Testis (tissue), 3 donors: ENCODE data around the gene MS4A15. TPM values are rescaled to one million over a fixed set of nuclear protein-coding genes. Genes with fewer than 3 reads are reported as not detected.

ENCODE experiments used
- DNase-seq: peaks from one replicate; pipeline ENCODE4 v3.0.0-alpha.2; 2019
- H3K27ac ChIP-seq, 2 donors: fragments of 200-600 bp; sonication (generic); one replicate each; pipeline ENCODE4 v1.5.1; 2019
- H3K27me3 ChIP-seq: fragments of 200-600 bp; sonication (generic); one replicate; pipeline ENCODE4 v1.5.1; 2019
- H3K36me3 ChIP-seq: fragments of 200-600 bp; sonication (generic); one replicate; pipeline ENCODE4 v1.5.1; 2017; ENCODE audit warnings: low read depth; ENCODE audit errors: missing control alignments
- H3K4me1 ChIP-seq: fragments of 200-600 bp; sonication (generic); one replicate; pipeline ENCODE4 v1.5.1; 2019
- H3K4me3 ChIP-seq, 2 donors: fragments of 200-600 bp; sonication (generic); one replicate each; pipeline ENCODE4 v1.5.1; 2017 to 2019
- H3K9me3 ChIP-seq: fragments of 200-600 bp; sonication (generic); one replicate; pipeline ENCODE4 v1.5.1; 2017
- POLR2A ChIP-seq: fragments of 450-650 bp; IDR thresholded peaks from one replicate; pipeline ENCODE4 v1.6.1; 2017; ENCODE audit warnings: antibody characterized with exemption, mild to moderate bottlenecking, moderate library complexity
- WGBS, 2 donors: methylation state at CpG; one replicate each; pipeline ENCODE4 v1.1.5; 2018; 5-methylcytosine and 5-hydroxymethylcytosine counted together
- intact Hi-C: fragments of 100-400 bp; cut with DNase I; formaldehyde crosslinking; loops from one replicate; pipeline ENCODE4 v1.15.1; 2023; ENCODE audit warnings: low total_unique reads
- polyA plus RNA-seq: library from polyadenylated mRNA; stranded (reverse); fragments of 350-450 nt; fragmentation: Illumina TruSeq; extraction: RNeasy Lipid Tissue Mini Kit (QIAGEN cat#74804); gene quantifications from one replicate; pipeline ENCODE4 v1.2.3, GENCODE V29; 2014; ENCODE audit warnings: low read depth, low replicate concordance; ENCODE audit not compliant: insufficient read depth
- total RNA-seq, 2 donors: library from RNA; depleted of rRNA; stranded (reverse); fragments of >200 nt; gene quantifications; one replicate each; pipeline ENCODE4 v1.2.3, GENCODE V29; 2016
- TF ChIP-seq, protein P1 (sequence below), 3 experiments: fragments of 450-650 bp in 2 of 3; fragments of 200-600 bp in 1 of 3; sonication (generic) in 1 of 3; IDR thresholded peaks; one replicate each; pipeline ENCODE4 v1.5.1; 2016 to 2019; ENCODE audit warnings: antibody characterized with exemption in 3 of 3, mild to moderate bottlenecking in 2 of 3, moderate library complexity in 1 of 3

Gene MS4A15
- total and polyA plus RNA-seq, 3 donors from 2014 or later = 0.31 to 0.82 (median 0.56) TPM

DNA sequence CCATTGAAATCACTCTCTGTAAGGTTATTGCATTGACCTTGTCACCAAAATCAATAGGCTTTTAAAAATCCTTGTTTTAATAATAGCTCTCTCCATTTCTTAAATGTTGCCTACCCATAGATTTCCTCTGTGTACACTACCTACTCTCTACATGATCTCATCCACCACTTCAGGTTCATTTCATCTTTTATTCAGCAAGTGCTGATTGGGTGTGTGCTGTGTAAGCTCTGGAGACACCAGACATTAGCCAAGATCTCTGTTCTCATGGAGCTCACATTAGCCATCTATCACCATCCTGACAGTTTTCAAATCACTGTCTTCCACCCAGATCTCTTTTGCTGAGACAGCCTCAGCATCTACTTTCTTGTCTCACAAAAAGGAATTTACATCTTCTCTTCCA lies 24.1 kb downstream of the MS4A15 start:
- no peak for DNase-seq
- peaks cover 5% of the 10 kb centered on the region for H3K4me1 ChIP-seq
- no peak overlapping the region for H3K27ac ChIP-seq
- H3K27me3 ChIP-seq = no peaks in the 10 kb centered on the region
- H3K9me3 ChIP-seq = no peaks in the 10 kb centered on the region
- intact Hi-C loops = no loop called here
- no peaks in the 10 kb centered on the region for H3K36me3 ChIP-seq
- H3K4me3 ChIP-seq = no peak overlapping the region
- TF ChIP-seq, protein P1, sequence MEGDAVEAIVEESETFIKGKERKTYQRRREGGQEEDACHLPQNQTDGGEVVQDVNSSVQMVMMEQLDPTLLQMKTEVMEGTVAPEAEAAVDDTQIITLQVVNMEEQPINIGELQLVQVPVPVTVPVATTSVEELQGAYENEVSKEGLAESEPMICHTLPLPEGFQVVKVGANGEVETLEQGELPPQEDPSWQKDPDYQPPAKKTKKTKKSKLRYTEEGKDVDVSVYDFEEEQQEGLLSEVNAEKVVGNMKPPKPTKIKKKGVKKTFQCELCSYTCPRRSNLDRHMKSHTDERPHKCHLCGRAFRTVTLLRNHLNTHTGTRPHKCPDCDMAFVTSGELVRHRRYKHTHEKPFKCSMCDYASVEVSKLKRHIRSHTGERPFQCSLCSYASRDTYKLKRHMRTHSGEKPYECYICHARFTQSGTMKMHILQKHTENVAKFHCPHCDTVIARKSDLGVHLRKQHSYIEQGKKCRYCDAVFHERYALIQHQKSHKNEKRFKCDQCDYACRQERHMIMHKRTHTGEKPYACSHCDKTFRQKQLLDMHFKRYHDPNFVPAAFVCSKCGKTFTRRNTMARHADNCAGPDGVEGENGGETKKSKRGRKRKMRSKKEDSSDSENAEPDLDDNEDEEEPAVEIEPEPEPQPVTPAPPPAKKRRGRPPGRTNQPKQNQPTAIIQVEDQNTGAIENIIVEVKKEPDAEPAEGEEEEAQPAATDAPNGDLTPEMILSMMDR (IDR thresholded peaks at IDR 0.05) = no peak
- TF ChIP-seq POLR2A = no peak

DNA sequence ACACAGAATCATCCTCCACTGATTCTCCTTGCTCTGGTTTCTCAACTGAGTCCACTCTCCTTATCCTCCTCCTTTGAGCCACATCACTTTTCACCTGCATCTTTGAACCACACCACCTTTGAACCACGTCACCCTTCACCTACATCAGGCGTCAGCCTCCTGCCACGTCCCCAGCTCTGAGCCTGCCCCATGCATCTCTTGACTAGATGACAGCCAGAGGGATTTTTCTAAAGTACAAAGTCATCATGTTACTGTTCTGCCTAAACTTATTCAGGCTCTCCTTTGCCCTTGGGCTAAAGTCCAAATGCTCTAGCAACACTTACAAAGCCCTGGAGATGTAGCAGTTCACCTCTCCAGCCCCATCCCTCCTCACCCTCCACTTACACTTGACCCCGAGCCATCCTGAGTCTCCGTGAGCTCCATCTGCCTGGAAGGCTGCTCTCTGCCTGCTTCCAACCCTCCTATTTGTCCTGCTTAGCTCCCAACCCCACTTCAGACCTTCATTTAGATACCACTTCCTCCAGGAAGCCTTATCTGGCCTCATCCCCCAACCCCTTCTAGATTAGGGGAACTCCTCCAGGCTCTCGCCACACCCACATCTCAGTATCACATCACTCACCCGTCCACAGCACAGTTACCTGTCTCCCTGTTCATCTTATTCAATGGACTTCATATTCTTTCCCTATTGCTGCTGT lies 24.8 kb downstream of the MS4A15 start:
- no peak for DNase-seq
- WGBS, 2 donors = 66 to 69% methylated on average over 7 of the region's 7 CpGs
- no peaks in the 10 kb centered on the region for H3K36me3 ChIP-seq
- H3K27me3 ChIP-seq = no peaks in the 10 kb centered on the region
- TF ChIP-seq, protein P1 (IDR thresholded peaks at IDR 0.05) = no peak
- TF ChIP-seq POLR2A = no peak
- no peak overlapping the region for H3K4me3 ChIP-seq
- H3K27ac ChIP-seq = no peak overlapping the region
- H3K4me1 ChIP-seq = peaks cover 7% of the 10 kb centered on the region
- H3K9me3 ChIP-seq = no peaks in the 10 kb centered on the region
- intact Hi-C loops = no loop called here

DNA sequence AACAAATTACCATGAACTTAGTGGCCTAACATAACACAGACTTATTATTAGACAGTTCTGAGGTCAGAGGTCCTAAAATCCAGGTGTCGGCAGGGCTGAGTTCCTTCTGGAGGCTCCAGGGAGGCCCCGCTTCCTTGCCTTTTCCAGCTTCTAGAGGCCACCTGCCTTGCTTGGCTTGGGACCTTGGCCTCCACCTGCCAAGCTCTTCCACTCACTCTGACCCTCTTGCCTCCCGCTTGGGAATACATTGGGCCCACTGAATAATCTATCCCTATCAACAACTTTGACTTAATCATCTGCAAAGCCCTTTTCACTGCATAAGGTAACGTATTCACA lies 25.3 kb downstream of the MS4A15 start:
- 92 to 98% methylated on average over 4 of the region's 4 CpGs for WGBS, 2 donors
- Histone ChIP-seq H3K4me1 (peaks cover 12% of the 10 kb centered on the region), H3K9me3 (no peaks in the 10 kb centered on the region), H3K27me3 (no peaks in the 10 kb centered on the region), H3K4me3 (no peak overlapping the region), H3K27ac (no peak overlapping the region), H3K36me3 (no peaks in the 10 kb centered on the region)
- intact Hi-C loops = no loop called here
- TF ChIP-seq, protein P1 (IDR thresholded peaks at IDR 0.05) = no peak
- DNase-seq = no peak

DNA sequence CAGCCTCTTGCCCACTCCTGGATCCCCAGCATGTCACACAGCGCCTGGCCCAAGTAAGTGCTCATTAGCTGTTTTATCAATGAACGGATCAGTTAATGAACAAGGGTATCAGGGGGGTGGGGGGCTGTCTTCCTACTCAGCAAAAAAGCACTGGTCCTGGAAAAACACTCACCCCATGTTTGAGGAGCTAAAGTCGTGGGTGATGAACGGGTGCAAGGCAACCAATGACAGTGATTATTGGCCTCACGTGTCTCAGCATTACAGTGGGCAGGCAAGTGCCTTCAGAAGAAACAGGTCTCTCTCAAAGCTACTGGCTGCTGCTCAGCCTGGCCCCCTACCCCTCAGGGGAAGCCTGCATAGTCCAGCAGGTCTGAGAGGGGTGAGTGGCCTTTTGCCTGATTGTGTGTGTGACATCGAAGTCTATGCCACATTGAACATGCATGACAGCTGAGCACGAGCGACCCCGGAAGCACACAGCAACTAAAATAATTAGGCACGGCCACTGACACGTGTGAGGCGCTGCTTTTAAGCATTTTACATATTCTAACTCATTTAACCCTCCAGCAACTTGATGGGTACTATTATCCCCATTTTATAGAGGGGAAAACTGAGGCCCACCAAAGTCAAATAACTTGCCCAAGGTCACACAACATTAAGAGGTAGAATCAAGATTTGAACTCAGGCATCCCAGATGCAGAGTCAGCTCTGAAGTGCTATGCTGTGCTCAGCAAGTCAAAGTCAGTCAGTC lies 25.9 kb downstream of the MS4A15 start:
- Histone ChIP-seq H3K27ac (no peak overlapping the region), H3K36me3 (no peaks in the 10 kb centered on the region), H3K27me3 (no peaks in the 10 kb centered on the region), H3K9me3 (no peaks in the 10 kb centered on the region), H3K4me3 (no peak overlapping the region), H3K4me1 (peaks cover 17% of the 10 kb centered on the region)
- intact Hi-C loops = no loop called here
- DNase-seq = no peak
- 84 to 93% methylated on average over 12 of the region's 12 CpGs for WGBS, 2 donors
- TF ChIP-seq, protein P1 (IDR thresholded peaks at IDR 0.05) = no peak
- TF ChIP-seq POLR2A = no peak

DNA sequence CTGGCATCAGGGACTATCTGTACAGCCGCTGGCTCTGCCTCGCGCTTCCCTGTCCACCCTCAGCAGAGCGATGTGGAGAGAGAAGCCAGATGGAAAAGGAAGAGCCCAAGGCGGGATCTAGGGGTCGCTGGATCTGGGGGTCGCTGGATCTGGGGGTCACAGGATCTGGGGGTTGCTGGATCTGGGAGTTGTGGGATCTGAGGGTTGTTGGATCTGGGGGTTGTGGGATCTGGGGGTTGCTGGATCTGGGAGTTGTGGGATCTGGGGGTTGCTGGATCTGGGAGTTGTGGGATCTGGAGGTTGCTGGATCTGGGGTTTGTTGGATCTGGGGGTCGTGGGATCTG lies 26.4 kb downstream of the MS4A15 start:
- no peaks in the 10 kb centered on the region for H3K27me3 ChIP-seq
- no peaks in the 10 kb centered on the region for H3K36me3 ChIP-seq
- H3K9me3 ChIP-seq = no peaks in the 10 kb centered on the region
- TF ChIP-seq POLR2A = no peak
- TF ChIP-seq, protein P1 (IDR thresholded peaks at IDR 0.05) = no peak
- no peak overlapping the region for H3K4me3 ChIP-seq
- intact Hi-C loops = no loop called here
- DNase-seq = no peak
- 89 to 92% methylated on average over 8 of the region's 8 CpGs for WGBS, 2 donors
- H3K4me1 ChIP-seq = peaks cover 18% of the 10 kb centered on the region
- no peak overlapping the region for H3K27ac ChIP-seq
